ENCODE results near the gene RPS6KB2.

The RPS6KB2 gene

GRCh38 chr11:67409261-67409666, 19.0 kb upstream of the RPS6KB2 start:
- ATAC-seq (replicated peaks; ENCODE audit: extremely low read depth, poor library complexity, severe bottlenecking) (peak; percentile 84), DNase-seq (ENCODE audit: low spot score in 2 of 2) (peak; percentile 58 to 75)
- Mint-ChIP-seq H3K9me3 (no peaks in the 10 kb centered on the region), H3K4me1 (peaks cover 88% of the 10 kb centered on the region), H3K36me3 (ENCODE audit: insufficient read depth) (peaks cover 43% of the 10 kb centered on the region), H3K27ac (ENCODE audit: low read depth) (peak overlapping the region; percentile 92), H3K4me3 (peak overlapping the region; percentile 87), H3K27me3 (no peaks in the 10 kb centered on the region)

GRCh38 chr11:67409781-67410368, 18.4 kb upstream of the RPS6KB2 start:
- Mint-ChIP-seq H3K36me3 (ENCODE audit: insufficient read depth) (peaks cover 38% of the 10 kb centered on the region), H3K4me3 (peak overlapping the region; percentile 87), H3K9me3 (no peaks in the 10 kb centered on the region), H3K27ac (ENCODE audit: low read depth) (peak overlapping the region; percentile 92), H3K27me3 (no peaks in the 10 kb centered on the region), H3K4me1 (peaks cover 82% of the 10 kb centered on the region)
- no peak for ATAC-seq (replicated peaks; ENCODE audit: extremely low read depth, poor library complexity, severe bottlenecking)
- DNase-seq (ENCODE audit: low spot score in 2 of 2): no peak

GRCh38 chr11:67410369-67410831, 17.9 kb upstream of the RPS6KB2 start:
- Mint-ChIP-seq H3K4me3 (peak overlapping the region; percentile 87), H3K27me3 (no peaks in the 10 kb centered on the region), H3K36me3 (ENCODE audit: insufficient read depth) (peaks cover 36% of the 10 kb centered on the region), H3K9me3 (no peaks in the 10 kb centered on the region), H3K27ac (ENCODE audit: low read depth) (peak overlapping the region; percentile 92), H3K4me1 (peaks cover 79% of the 10 kb centered on the region)
- DNase-seq (ENCODE audit: low spot score in 2 of 2): no peak
- no peak for ATAC-seq (replicated peaks; ENCODE audit: extremely low read depth, poor library complexity, severe bottlenecking)

- peaks cover 78% of the 10 kb centered on the region for H3K4me1 Mint-ChIP-seq
- H3K9me3 Mint-ChIP-seq: no peaks in the 10 kb centered on the region
- peak overlapping the region; percentile 92 for H3K27ac Mint-ChIP-seq (ENCODE audit: low read depth)
- ATAC-seq (replicated peaks; ENCODE audit: extremely low read depth, poor library complexity, severe bottlenecking): no peak
- H3K27me3 Mint-ChIP-seq: no peaks in the 10 kb centered on the region
- DNase-seq (ENCODE audit: low spot score in 2 of 2): no peak
- peaks cover 32% of the 10 kb centered on the region for H3K36me3 Mint-ChIP-seq (ENCODE audit: insufficient read depth)
- peak overlapping the region; percentile 87 for H3K4me3 Mint-ChIP-seq
Measured at GRCh38 chr11:67410984-67411784, 17.1 kb upstream of the RPS6KB2 start.

- DNase-seq (ENCODE audit: low spot score in 2 of 2) (no peak), ATAC-seq (replicated peaks; ENCODE audit: extremely low read depth, poor library complexity, severe bottlenecking) (no peak)
Measured at GRCh38 chr11:67411785-67412152, 16.5 kb upstream of the RPS6KB2 start.

GRCh38 chr11:67412495-67413179, 15.7 kb upstream of the RPS6KB2 start:
- H3K36me3 Mint-ChIP-seq (ENCODE audit: insufficient read depth): peaks cover 19% of the 10 kb centered on the region
- ATAC-seq (replicated peaks; ENCODE audit: extremely low read depth, poor library complexity, severe bottlenecking) (no peak), DNase-seq (ENCODE audit: low spot score in 2 of 2) (no peak)
- peaks cover 78% of the 10 kb centered on the region for H3K4me1 Mint-ChIP-seq
- H3K9me3 Mint-ChIP-seq: no peaks in the 10 kb centered on the region
- H3K27ac Mint-ChIP-seq (ENCODE audit: low read depth): no peak overlapping the region
- peak overlapping the region; percentile 87 for H3K4me3 Mint-ChIP-seq
- H3K27me3 Mint-ChIP-seq: no peaks in the 10 kb centered on the region

More at GRCh38 chr11:67411785-67412152, 16.5 kb upstream of the RPS6KB2 start:
- H3K27ac Mint-ChIP-seq (ENCODE audit: low read depth): no peak overlapping the region
- H3K4me1 Mint-ChIP-seq: peaks cover 78% of the 10 kb centered on the region
- H3K4me3 Mint-ChIP-seq: peak overlapping the region; percentile 87
- peaks cover 26% of the 10 kb centered on the region for H3K36me3 Mint-ChIP-seq (ENCODE audit: insufficient read depth)
- H3K9me3 Mint-ChIP-seq: no peaks in the 10 kb centered on the region
- H3K27me3 Mint-ChIP-seq: no peaks in the 10 kb centered on the region

GRCh38 chr11:67413266-67413849, 14.9 kb upstream of the RPS6KB2 start:
- Mint-ChIP-seq H3K9me3 (no peaks in the 10 kb centered on the region), H3K4me1 (peaks cover 78% of the 10 kb centered on the region), H3K27ac (ENCODE audit: low read depth) (no peak overlapping the region), H3K4me3 (peak overlapping the region; percentile 50), H3K36me3 (ENCODE audit: insufficient read depth) (peaks cover 13% of the 10 kb centered on the region), H3K27me3 (no peaks in the 10 kb centered on the region)
- DNase-seq (ENCODE audit: low spot score in 2 of 2) (no peak), ATAC-seq (replicated peaks; ENCODE audit: extremely low read depth, poor library complexity, severe bottlenecking) (no peak)

- Mint-ChIP-seq H3K9me3 (no peaks in the 10 kb centered on the region), H3K4me3 (peak within 1 kb of the TSS; percentile 80), H3K4me1 (peaks cover 71% of the 10 kb centered on the region), H3K27me3 (no peaks in the 10 kb centered on the region), H3K27ac (ENCODE audit: low read depth) (peak within 1 kb of the TSS; percentile 85), H3K36me3 (ENCODE audit: insufficient read depth) (peaks cover 3% of the 10 kb centered on the region)
- DNase-seq (ENCODE audit: low spot score in 2 of 2) (no peak), ATAC-seq (replicated peaks; ENCODE audit: extremely low read depth, poor library complexity, severe bottlenecking) (no peak)
Measured at GRCh38 chr11:67415501-67416304, 12.6 kb upstream of the RPS6KB2 start, which contains the start of gene CARNS1. Gene CARNS1, plus strand, starts transcription at chr11:67415678. Its CDS starts 522 bp downstream, at chr11:67416200.

- peak overlapping the region; percentile 80 for H3K4me3 Mint-ChIP-seq
- H3K27me3 Mint-ChIP-seq: no peaks in the 10 kb centered on the region
- no peaks in the 10 kb centered on the region for H3K9me3 Mint-ChIP-seq
- peaks cover 3% of the 10 kb centered on the region for H3K36me3 Mint-ChIP-seq (ENCODE audit: insufficient read depth)
- ATAC-seq (replicated peaks; ENCODE audit: extremely low read depth, poor library complexity, severe bottlenecking) (peak; percentile 65), DNase-seq (ENCODE audit: low spot score in 2 of 2) (peak; percentile 60 to 79)
- peaks cover 67% of the 10 kb centered on the region for H3K4me1 Mint-ChIP-seq
- H3K27ac Mint-ChIP-seq (ENCODE audit: low read depth): peak overlapping the region; percentile 85
Measured at GRCh38 chr11:67416416-67417335, 11.6 kb upstream of the RPS6KB2 start.

GRCh38 chr11:67417425-67417824, 10.9 kb upstream of the RPS6KB2 start:
- peak overlapping the region; percentile 80 for H3K4me3 Mint-ChIP-seq
- no peaks in the 10 kb centered on the region for H3K9me3 Mint-ChIP-seq
- H3K4me1 Mint-ChIP-seq: peaks cover 59% of the 10 kb centered on the region
- H3K27me3 Mint-ChIP-seq: no peaks in the 10 kb centered on the region
- peaks cover 3% of the 10 kb centered on the region for H3K36me3 Mint-ChIP-seq (ENCODE audit: insufficient read depth)
- no peak for DNase-seq (ENCODE audit: low spot score in 2 of 2)
- peak overlapping the region; percentile 85 for H3K27ac Mint-ChIP-seq (ENCODE audit: low read depth)
- no peak for ATAC-seq (replicated peaks; ENCODE audit: extremely low read depth, poor library complexity, severe bottlenecking)
